Measurements from ENCODE around the gene GAB4. TPM values are rescaled to one million over a fixed set of nuclear protein-coding genes. Genes with fewer than 3 reads are reported as not detected.

The GAB4 gene
- total and polyA plus RNA-seq, 2 of the 8 experiments (the other 6 are each of a cell fraction or from before 2014, with no cell fraction given) = 0.03 to 0.17 TPM

DNA sequence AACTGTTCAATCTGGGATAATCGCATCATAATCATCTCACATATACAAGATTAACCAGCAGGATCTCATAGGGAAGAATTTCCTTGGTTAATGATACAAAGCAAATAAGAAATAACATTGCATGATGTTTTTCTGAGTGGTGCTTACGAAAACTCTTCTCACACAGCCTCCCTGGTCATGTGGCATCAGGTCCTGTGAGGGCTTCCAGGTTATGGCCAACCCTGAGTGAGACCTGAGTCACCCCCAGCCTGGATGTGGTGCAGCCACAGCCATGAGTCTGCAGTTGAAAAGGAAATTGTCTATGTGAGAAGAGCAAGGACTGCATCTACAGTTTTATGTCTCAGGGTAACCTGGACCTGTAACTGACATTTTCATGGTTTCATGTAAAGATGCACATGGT is 92.3 kb downstream of the GAB4 start:
- no peak overlapping the region for H3K4me2 ChIP-seq (ENCODE audit: insufficient read depth in 1 of 2, low read depth in 2 of 2, low read length in 2 of 2)
- no peak for FAIRE-seq
- H3K4me1 ChIP-seq (replicated peaks in 1 of 4; ENCODE audit: control insufficient read depth in 3 of 4, insufficient read depth in 4 of 4, low read length in 3 of 4) = no peaks in the 10 kb centered on the region
- H3K9me3 ChIP-seq (ENCODE audit: insufficient read depth in 2 of 2, low read depth in 1 of 2, low read length in 1 of 2) = no peaks in the 10 kb centered on the region
- no peaks in the 10 kb centered on the region for H3K23me2 ChIP-seq (ENCODE audit: low read depth, low read length)
- no peak overlapping the region for H3K4ac ChIP-seq (replicated peaks; ENCODE audit: insufficient read length, low read depth, low read length)
- no peak overlapping the region for H4K91ac ChIP-seq (replicated peaks; ENCODE audit: insufficient read length, low read length)
- H3K14ac ChIP-seq (ENCODE audit: insufficient read length) = no peak overlapping the region
- H4K8ac ChIP-seq (ENCODE audit: extremely low read depth, insufficient read depth, low read length) = no peak overlapping the region
- H3K36me3 ChIP-seq (ENCODE audit: control insufficient read depth in 2 of 4, insufficient read depth in 4 of 4, low read length in 3 of 4) = no peaks in the 10 kb centered on the region
- H3K18ac ChIP-seq (ENCODE audit: extremely low read depth, low read length) = no peak overlapping the region
- no peak overlapping the region for H2AFZ ChIP-seq (ENCODE audit: low read length)
- CTCF ChIA-PET (ENCODE audit: partially characterized antibody) = interaction anchor here (0.6 to 3.6 kb wide), 4 partner anchors 135 to 710 kb away, joined by 3 to 40 read pairs (median 4); no protein-coding TSS in a partner anchor
- H3K4me3 ChIP-seq (ENCODE audit: extremely low read depth in 1 of 4, insufficient read depth in 2 of 4, low read depth in 3 of 4, low read length in 4 of 4) = no peak overlapping the region
- H2BK120ac ChIP-seq (replicated peaks; ENCODE audit: low read depth, low read length) = no peak overlapping the region
- H2BK15ac ChIP-seq (ENCODE audit: low read length) = no peak overlapping the region
- 0 out of 7 replicates have a peak, but pooled peaks cover 0 to 2% (median 0%) of the 10 kb centered on the region in 4 experiments for H3K27me3 ChIP-seq (replicated peaks in 1 of 4; ENCODE audit: control insufficient read depth in 3 of 4, extremely low read depth in 1 of 4, insufficient read depth in 3 of 4, low read length in 3 of 4)
- H4K5ac ChIP-seq (ENCODE audit: insufficient read length, low read depth, low read length) = no peak overlapping the region
- 94% methylated on average over 2 of the region's 2 CpGs; no CpG with 5 or more reads in 1 of the 2 experiments for WGBS, 2 experiments (ENCODE audit: extremely low coverage in 1 of 2, insufficient coverage in 1 of 2, insufficient read length in 1 of 2, insufficient replicate concordance in 2 of 2, low coverage in 1 of 2, low lambda C conversion rate in 2 of 2, missing lambda C conversion rate in 1 of 2)
- no peak overlapping the region for H3K27ac ChIP-seq (ENCODE audit: low read depth, low read length)
- TF ChIP-seq SP4 (IDR thresholded peaks at IDR 0.05; ENCODE audit: low read length) (no peak), TAF7 (optimal IDR thresholded peaks at IDR 0.05; ENCODE audit: borderline replicate concordance, low read depth, low read length) (no peak), SIN3A (conservative IDR thresholded peaks at IDR 0.05 in 1 of 2, IDR thresholded peaks at IDR 0.05 in 1 of 2; ENCODE audit: low read depth in 1 of 2, low read length in 2 of 2) (no peak), EP300 (IDR thresholded peaks at IDR 0.05; ENCODE audit: borderline replicate concordance in 1 of 2, low read depth in 2 of 2, low read length in 2 of 2) (no peak), POU5F1 (IDR thresholded peaks at IDR 0.05; ENCODE audit: low read depth, low read length) (no peak), SP2 (IDR thresholded peaks at IDR 0.05; ENCODE audit: low read length) (no peak), GABPA (IDR thresholded peaks at IDR 0.05; ENCODE audit: borderline replicate concordance, insufficient read depth, low read length) (no peak), EGR1 (IDR thresholded peaks at IDR 0.05; ENCODE audit: borderline replicate concordance, low read depth, low read length) (no peak), TAF1 (IDR thresholded peaks at IDR 0.05; ENCODE audit: low read depth, low read length) (no peak), PHF8 (conservative IDR thresholded peaks at IDR 0.05; ENCODE audit: low read depth, low read length) (no peak)
- TF ChIP-seq, protein P1, sequence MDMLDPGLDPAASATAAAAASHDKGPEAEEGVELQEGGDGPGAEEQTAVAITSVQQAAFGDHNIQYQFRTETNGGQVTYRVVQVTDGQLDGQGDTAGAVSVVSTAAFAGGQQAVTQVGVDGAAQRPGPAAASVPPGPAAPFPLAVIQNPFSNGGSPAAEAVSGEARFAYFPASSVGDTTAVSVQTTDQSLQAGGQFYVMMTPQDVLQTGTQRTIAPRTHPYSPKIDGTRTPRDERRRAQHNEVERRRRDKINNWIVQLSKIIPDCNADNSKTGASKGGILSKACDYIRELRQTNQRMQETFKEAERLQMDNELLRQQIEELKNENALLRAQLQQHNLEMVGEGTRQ (IDR thresholded peaks at IDR 0.05; ENCODE audit: low read length) = no peak
- no peak overlapping the region for H3K56ac ChIP-seq (replicated peaks; ENCODE audit: insufficient read length, low read depth, low read length)
- no peak overlapping the region for H3K9ac ChIP-seq (replicated peaks in 1 of 4; ENCODE audit: extremely low read depth in 1 of 4, low read depth in 3 of 4, low read length in 3 of 4)
- POLR2A ChIA-PET (ENCODE audit: partially characterized antibody) = no interaction called here
- no peaks in the 10 kb centered on the region for H3K79me1 ChIP-seq (ENCODE audit: low read depth, low read length)
- H3K23ac ChIP-seq (ENCODE audit: insufficient read length) = no peak overlapping the region
- no peak overlapping the region for H2BK12ac ChIP-seq (ENCODE audit: low read depth, low read length)
- H3K79me2 ChIP-seq (ENCODE audit: control insufficient read depth in 1 of 2, insufficient read depth in 2 of 2, low read length in 2 of 2) = no peaks in the 10 kb centered on the region
- H2AK5ac ChIP-seq (ENCODE audit: low read depth, low read length) = no peak overlapping the region
- DNase-seq (ENCODE audit: low read depth in 1 of 2, low spot score in 2 of 2) = no peak
- no peaks in the 10 kb centered on the region for H4K20me1 ChIP-seq (replicated peaks in 1 of 2; ENCODE audit: control insufficient read depth in 1 of 2, insufficient read depth in 2 of 2, low read length in 2 of 2)
- no peak overlapping the region for H2BK20ac ChIP-seq (ENCODE audit: low read length)
- H2BK5ac ChIP-seq (ENCODE audit: low read depth, low read length) = no peak overlapping the region

All from H1 (cell line).